Activated CD8-positive, alpha-beta T cell treated with anti-CD3 and anti-CD28 coated beads for 36 hours (primary cell): ENCODE measurements around the gene EHBP1. TPM values are rescaled to one million over a fixed set of nuclear protein-coding genes. Genes with fewer than 3 reads are reported as not detected.
"Not testable (repeated sequence)": the region's sequence is repeated elsewhere in the genome, so short reads cannot be mapped to it uniquely, and the experiment has no call there.

Experiments used
- ATAC-seq: fragments of 200-7000 bp; cut with Tn5 transposase; one replicate; pipeline ENCODE4 v1.10.0; 2021; ENCODE audit warnings: mild to moderate bottlenecking, moderate library complexity
- CTCF ChIA-PET: fragments of 350-600 bp; sonication (Branson Sonifier 250); formaldehyde crosslinking; loops from one replicate; lab custom pipeline; 2021; ENCODE audit warnings: antibody characterized with exemption; lab: Charles Lee
- POLR2A ChIA-PET: fragments of 350-600 bp; sonication (Branson Sonifier 250); formaldehyde crosslinking; loops from one replicate; lab custom pipeline; 2021; ENCODE audit warnings: antibody characterized with exemption; lab: Charles Lee
- DNase-seq: peaks from one replicate; pipeline ENCODE4 v3.0.0-alpha.2; 2020
- H3K27ac Mint-ChIP-seq: one replicate; pipeline ENCODE4 v1.8.0; 2021; ENCODE audit warnings: mild to moderate bottlenecking, mixed read lengths
- H3K27me3 Mint-ChIP-seq: one replicate; pipeline ENCODE4 v1.8.0; 2021; ENCODE audit warnings: mixed read lengths
- H3K36me3 Mint-ChIP-seq: one replicate; pipeline ENCODE4 v1.8.0; 2021; ENCODE audit warnings: low read depth, mixed read lengths
- H3K4me1 Mint-ChIP-seq: one replicate; pipeline ENCODE4 v1.8.0; 2021; ENCODE audit warnings: low read depth, mixed read lengths
- H3K4me3 Mint-ChIP-seq: one replicate; pipeline ENCODE4 v1.8.0; 2021; ENCODE audit warnings: mild to moderate bottlenecking, moderate library complexity, mixed read lengths
- H3K9me3 Mint-ChIP-seq: one replicate; pipeline ENCODE4 v1.8.0; 2021; ENCODE audit warnings: mixed read lengths
- CTCF ChIP-seq: fragments of 200-600 bp; IDR thresholded peaks from one replicate; pipeline ENCODE4 v1.8.0; 2022; ENCODE audit warnings: antibody characterized with exemption, mild to moderate bottlenecking
- intact Hi-C: fragments of 100-400 bp; cut with micrococcal nuclease; formaldehyde crosslinking; loops from one replicate; pipeline ENCODE4 v1.10.0; 2022
- total RNA-seq, 2 experiments: library from RNA; stranded (reverse); gene quantifications; one replicate each; pipeline ENCODE4 v1.2.3, GENCODE V29; 2021

Gene EHBP1
- total RNA-seq, 2 experiments from 2014 or later, result 24.1 to 24.3 TPM

- ATAC-seq (no peak), DNase-seq (no peak)
- H3K9me3 Mint-ChIP-seq, result peaks cover 3% of the 10 kb centered on the region
- peaks cover 14% of the 10 kb centered on the region for H3K36me3 Mint-ChIP-seq
- peaks cover 29% of the 10 kb centered on the region for H3K4me1 Mint-ChIP-seq
- CTCF ChIA-PET, result no interaction called here
- H3K4me3 Mint-ChIP-seq, result peak overlapping the region; percentile 80
- TF ChIP-seq CTCF, result no peak
- POLR2A ChIA-PET, result interaction anchor here (0.7 kb wide), 1 partner anchor 40 kb away, joined by 3 read pairs; no protein-coding TSS in a partner anchor
- intact Hi-C loops, result no loop called here
- H3K27ac Mint-ChIP-seq, result peak overlapping the region; percentile 67
- H3K27me3 Mint-ChIP-seq, result no peaks in the 10 kb centered on the region
Measured at GRCh38 chr2:62706721-62707521, 1.4 kb downstream of the EHBP1 start.

DNA sequence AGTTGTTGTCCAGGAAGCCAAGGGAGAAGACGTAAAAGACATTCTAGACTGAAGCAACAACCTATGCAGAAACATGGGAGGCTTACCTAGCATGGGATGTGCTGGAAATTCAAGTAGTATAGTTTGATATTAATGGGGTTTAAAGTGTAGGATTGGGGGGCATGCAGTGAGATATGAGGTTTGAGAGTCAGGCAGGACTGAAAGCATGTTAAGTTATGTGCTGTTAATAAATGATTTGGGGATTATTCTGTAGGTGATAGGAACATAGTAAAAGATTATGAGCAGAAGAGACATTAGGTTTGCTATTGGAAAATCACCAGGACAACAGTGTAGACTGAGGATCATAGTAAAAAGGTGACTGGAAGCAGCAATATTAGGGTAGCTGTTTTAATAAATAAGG, 3.2 kb downstream of the EHBP1 start:
- TF ChIP-seq CTCF, result no peak
- CTCF ChIA-PET, result no interaction called here
- peaks cover 29% of the 10 kb centered on the region for H3K4me1 Mint-ChIP-seq
- ATAC-seq, result no peak
- DNase-seq, result no peak
- H3K27ac Mint-ChIP-seq, result no peak overlapping the region
- intact Hi-C loops, result no loop called here
- H3K4me3 Mint-ChIP-seq, result no peak overlapping the region
- peaks cover 14% of the 10 kb centered on the region for H3K36me3 Mint-ChIP-seq
- POLR2A ChIA-PET, result no interaction called here
- H3K27me3 Mint-ChIP-seq, result no peaks in the 10 kb centered on the region
- peaks cover 3% of the 10 kb centered on the region for H3K9me3 Mint-ChIP-seq

DNA sequence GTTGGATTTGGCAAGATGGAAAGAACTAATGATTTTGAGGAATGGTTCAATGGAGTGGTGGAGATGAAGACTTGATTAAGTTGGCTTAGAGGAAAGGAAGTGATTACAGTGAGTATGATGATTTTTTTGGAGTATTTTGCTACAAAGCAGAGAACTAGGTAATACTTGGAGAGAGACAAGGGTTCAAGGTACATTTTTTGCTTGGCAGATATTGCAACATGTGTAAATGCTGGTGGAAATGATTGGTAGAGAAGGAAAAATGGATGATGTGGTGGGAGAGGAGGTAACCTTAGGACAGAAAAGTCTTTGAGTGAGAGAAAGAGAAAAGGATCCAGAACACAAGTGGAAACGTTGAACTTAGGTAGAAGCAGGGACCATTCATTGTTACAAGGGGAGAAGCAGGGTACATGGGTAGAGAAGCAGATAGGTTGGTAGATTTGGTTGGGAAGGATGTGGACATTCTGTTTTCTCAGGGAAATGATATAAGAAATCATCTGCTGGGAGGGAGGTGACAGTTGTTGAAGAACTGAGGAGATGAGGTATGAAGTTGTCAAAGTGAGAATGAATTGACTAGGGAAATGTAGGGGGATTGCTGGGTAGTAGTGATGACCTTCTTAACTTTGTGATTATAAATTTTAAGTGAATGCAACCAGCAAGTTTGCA, 6.5 kb downstream of the EHBP1 start:
- Mint-ChIP-seq H3K36me3 (peaks cover 21% of the 10 kb centered on the region), H3K9me3 (peaks cover 3% of the 10 kb centered on the region), H3K27me3 (no peaks in the 10 kb centered on the region), H3K4me3 (no peak overlapping the region), H3K27ac (no peak overlapping the region), H3K4me1 (peaks cover 18% of the 10 kb centered on the region)
- no peak for ATAC-seq
- intact Hi-C loops, result no loop called here
- no peak for TF ChIP-seq CTCF
- ChIA-PET CTCF (no interaction called here), POLR2A (no interaction called here)
- no peak for DNase-seq

DNA sequence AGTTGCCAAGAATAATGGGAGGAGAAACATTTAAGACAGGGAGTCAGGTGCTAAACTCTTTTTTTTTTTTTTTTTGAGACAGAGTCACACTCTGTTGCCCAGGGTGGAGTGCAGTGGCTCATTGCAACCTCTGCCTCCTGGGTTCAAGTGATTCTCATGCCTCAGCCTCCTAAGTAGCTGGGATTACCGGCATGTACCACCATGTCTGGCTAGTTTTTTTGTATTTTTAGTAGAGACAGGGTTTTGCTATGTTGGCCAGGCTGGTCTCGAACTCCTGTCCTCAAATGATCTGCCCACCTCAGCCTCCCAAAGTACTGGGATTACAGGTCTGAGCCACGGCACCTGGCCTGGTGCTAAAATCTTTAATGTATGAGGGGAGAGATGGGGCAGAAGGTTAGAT, 7.7 kb downstream of the EHBP1 start:
- H3K27me3 Mint-ChIP-seq, H3K4me3 Mint-ChIP-seq, H3K9me3 Mint-ChIP-seq, H3K27ac Mint-ChIP-seq, intact Hi-C loops, POLR2A ChIA-PET, DNase-seq, ATAC-seq: not testable (repeated sequence)
- peaks cover 21% of the 10 kb centered on the region for H3K36me3 Mint-ChIP-seq
- H3K4me1 Mint-ChIP-seq, result peaks cover 14% of the 10 kb centered on the region
- CTCF ChIA-PET, result interaction anchor here (0.7 kb wide), 1 partner anchor 15 kb away, joined by 3 read pairs; no protein-coding TSS in a partner anchor

- H3K4me3 Mint-ChIP-seq, result no peak overlapping the region
- CTCF ChIA-PET, result no interaction called here
- no peak for TF ChIP-seq CTCF
- DNase-seq (no peak), ATAC-seq (no peak)
- H3K9me3 Mint-ChIP-seq, result peaks cover 3% of the 10 kb centered on the region
- H3K27me3 Mint-ChIP-seq, result no peaks in the 10 kb centered on the region
- H3K27ac Mint-ChIP-seq, result no peak overlapping the region
- intact Hi-C loops, result no loop called here
- peaks cover 14% of the 10 kb centered on the region for H3K36me3 Mint-ChIP-seq
- POLR2A ChIA-PET, result no interaction called here
- peaks cover 8% of the 10 kb centered on the region for H3K4me1 Mint-ChIP-seq
Measured at GRCh38 chr2:62713837-62714236, 8.3 kb downstream of the EHBP1 start.
